CD14-positive monocyte (primary cell): ENCODE results near the gene GPANK1. TPM values are rescaled to one million over a fixed set of nuclear protein-coding genes. Genes with fewer than 3 reads are reported as not detected.

Experiments used
- DNase-seq, 3 donors: peaks; one replicate each; pipeline ENCODE4 v3.0.0-alpha.2; 2011 to 2022
- H2AFZ ChIP-seq: 2 replicates; pipeline ENCODE4 v1.6.0; 2012; ENCODE audit warnings: mild to moderate bottlenecking, low read depth, low read length, inconsistent platforms; ENCODE audit not compliant: insufficient read depth, poor library complexity, severe bottlenecking
- H3K27ac ChIP-seq, 2 donors: 1 replicate in 1 of 2; 2 replicates in 1 of 2; pipeline ENCODE4 v1.5.1; 2012 to 2013; ENCODE audit warnings: low read length in 2 of 2, control low read depth in 1 of 2, inconsistent platforms in 1 of 2, low read depth in 1 of 2, mild to moderate bottlenecking in 1 of 2
- H3K27me3 ChIP-seq, 2 donors: one replicate each; pipeline versions ENCODE4 v1.6.0 to v1.6.1; 2011 to 2013; ENCODE audit warnings: low read length in 2 of 2; ENCODE audit not compliant: control insufficient read depth in 2 of 2, insufficient read depth in 2 of 2
- H3K36me3 ChIP-seq, 2 donors: replicated peaks in 1 of 2; 1 replicate in 1 of 2; 2 replicates in 1 of 2; pipeline versions ENCODE4 v1.5.1 to v1.6.1; 2012 to 2013; ENCODE audit warnings: low read length in 2 of 2, control low read depth in 1 of 2, inconsistent platforms in 1 of 2, mild to moderate bottlenecking in 1 of 2; ENCODE audit not compliant: insufficient read depth in 2 of 2, control insufficient read depth in 1 of 2
- H3K4me1 ChIP-seq, 2 donors: 1 replicate in 1 of 2; 2 replicates in 1 of 2; pipeline versions ENCODE4 v1.5.1 to v1.6.1; 2012 to 2013; ENCODE audit warnings: low read length in 2 of 2, control low read depth in 1 of 2, inconsistent platforms in 1 of 2, mild to moderate bottlenecking in 1 of 2, moderate library complexity in 1 of 2; ENCODE audit not compliant: insufficient read depth in 2 of 2, control insufficient read depth in 1 of 2
- H3K4me2 ChIP-seq: replicated peaks from 2 replicates; pipeline ENCODE3; 2012; ENCODE audit warnings: low read length, moderate library complexity, mild to moderate bottlenecking; ENCODE audit not compliant: poor library complexity, severe bottlenecking; ENCODE audit errors: extremely low read depth
- H3K4me3 ChIP-seq, 3 experiments: fragments of 200-600 bp in 1 of 3; sonication (generic) in 1 of 3; replicated peaks in 1 of 3; 1 replicate in 2 of 3; 2 replicates in 1 of 3; pipeline ENCODE4 v1.5.1; 2011 to 2013; ENCODE audit warnings: low read length in 3 of 3, mild to moderate bottlenecking in 3 of 3, control low read depth in 2 of 3, low read depth in 2 of 3, inconsistent platforms in 1 of 3, moderate library complexity in 1 of 3
- H3K79me2 ChIP-seq: 2 replicates; pipeline ENCODE4 v1.6.0; 2012; ENCODE audit warnings: mild to moderate bottlenecking, control low read depth, inconsistent platforms, low read length, moderate library complexity; ENCODE audit not compliant: insufficient read depth
- H3K9ac ChIP-seq: 2 replicates; pipeline ENCODE4 v1.6.0; 2017; ENCODE audit warnings: low read length, mild to moderate bottlenecking; ENCODE audit not compliant: insufficient read depth, poor library complexity, severe bottlenecking
- H3K9me3 ChIP-seq, 2 donors: replicated peaks in 1 of 2; 1 replicate in 1 of 2; 2 replicates in 1 of 2; pipeline versions ENCODE4 v1.5.1 to v1.6.1; 2012 to 2013; ENCODE audit warnings: low read length in 2 of 2, control low read depth in 1 of 2; ENCODE audit not compliant: control insufficient read depth in 1 of 2, insufficient read depth in 1 of 2
- H4K20me1 ChIP-seq: 2 replicates; pipeline ENCODE4 v1.6.0; 2012; ENCODE audit warnings: mild to moderate bottlenecking, low read length, control low read depth, moderate library complexity; ENCODE audit not compliant: insufficient read depth
- H3K27ac Mint-ChIP-seq, 7 donors: one replicate each; pipeline ENCODE4 v1.8.0; 2020; ENCODE audit warnings: mild to moderate bottlenecking in 7 of 7, mixed read lengths in 7 of 7, moderate library complexity in 6 of 7, inconsistent platforms in 2 of 7
- H3K27me3 Mint-ChIP-seq, 3 donors: one replicate each; pipeline ENCODE4 v1.8.0; 2021 to 2022; ENCODE audit warnings: low read depth in 3 of 3, mild to moderate bottlenecking in 3 of 3, mixed read lengths in 3 of 3, moderate library complexity in 3 of 3, inconsistent platforms in 1 of 3
- H3K36me3 Mint-ChIP-seq, 2 donors: one replicate each; pipeline ENCODE4 v1.8.0; 2020; ENCODE audit warnings: mixed read lengths in 2 of 2, inconsistent platforms in 1 of 2, mild to moderate bottlenecking in 1 of 2
- H3K4me1 Mint-ChIP-seq: one replicate; pipeline ENCODE4 v1.8.0; 2020; ENCODE audit warnings: mild to moderate bottlenecking, mixed read lengths
- H3K4me3 Mint-ChIP-seq, 2 donors: one replicate each; pipeline ENCODE4 v1.8.0; 2020; ENCODE audit warnings: mild to moderate bottlenecking in 2 of 2, mixed read lengths in 2 of 2, moderate library complexity in 1 of 2
- H3K9me3 Mint-ChIP-seq, 7 donors: one replicate each; pipeline ENCODE4 v1.8.0; 2020 to 2022; ENCODE audit warnings: mixed read lengths in 7 of 7, mild to moderate bottlenecking in 6 of 7, moderate library complexity in 6 of 7, inconsistent platforms in 2 of 7
- CTCF ChIP-seq: fragments of 200-600 bp; IDR thresholded peaks from one replicate; pipeline ENCODE4 v1.8.0; 2022; ENCODE audit warnings: antibody characterized with exemption, mild to moderate bottlenecking
- WGBS: methylation state at CpG from one replicate; pipeline ENCODE4 v1.1.5; 2013; ENCODE audit warnings: missing lambda C conversion rate; ENCODE audit not compliant: insufficient coverage; 5-methylcytosine and 5-hydroxymethylcytosine counted together
- intact Hi-C, 2 donors: fragments of 100-400 bp; cut with micrococcal nuclease; formaldehyde crosslinking; loops; one replicate each; pipeline versions ENCODE4 v1.15.0 to v1.15.1; 2023
- polyA plus RNA-seq, 3 donors: library from polyadenylated mRNA; depleted of rRNA in 1 of 3; unstranded in 2 of 3; stranded (reverse) in 1 of 3; fragments of 300-500 nt in 2 of 3; fragments of >200 nt in 1 of 3; fragmentation: Illumina TruSeq in 2 of 3; gene quantifications; 1 replicate in 2 of 3; 2 replicates in 1 of 3; pipeline ENCODE4 v1.2.3, GENCODE V29; 2012 to 2021

The GPANK1 gene
- polyA plus RNA-seq, 3 donors = 10.8 to 13.9 (median 12.0) TPM

- H3K79me2 ChIP-seq = peaks cover 88% of the 10 kb centered on the region
- no peak overlapping the region for H3K27ac ChIP-seq
- peaks cover 34% of the 10 kb centered on the region for H4K20me1 ChIP-seq
- DNase-seq = no peak
- intact Hi-C loops = no loop called here
- Mint-ChIP-seq H3K27me3 (peaks cover 0 to 10% (median 5%) of the 10 kb centered on the region in 3 donors), H3K4me3 (no peak overlapping the region), H3K9me3 (peaks cover 0 to 2% (median 0%) of the 10 kb centered on the region in 7 donors), H3K4me1 (peaks cover 55% of the 10 kb centered on the region), H3K36me3 (peaks cover 36 to 54% of the 10 kb centered on the region in 2 donors), H3K27ac (peak overlapping the region in 2 of 7 donors; percentile 45 to 52)
- no peak overlapping the region for H3K4me3 ChIP-seq
- 100% methylated on average over 1 of the region's 8 CpGs for WGBS
- no peak overlapping the region for H3K4me2 ChIP-seq
- TF ChIP-seq CTCF = no peak
- H3K9ac ChIP-seq = no peak overlapping the region
- H3K4me1 ChIP-seq = peaks cover 35 to 56% of the 10 kb centered on the region in 2 donors
- peaks cover 13 to 50% of the 10 kb centered on the region in 2 donors for H3K36me3 ChIP-seq
- H2AFZ ChIP-seq = no peak overlapping the region
- no peaks in the 10 kb centered on the region for H3K27me3 ChIP-seq
- no peaks in the 10 kb centered on the region for H3K9me3 ChIP-seq
Measured at GRCh38 chr6:31654574-31655348, 10.0 kb downstream of the GPANK1 start.

GRCh38 chr6:31652925-31653724, 11.7 kb downstream of the GPANK1 start:
- Histone ChIP-seq H2AFZ (peak overlapping the region; percentile 82), H3K4me2 (peak overlapping the region; percentile 88), H3K4me3 (peak overlapping the region; percentile 48 to 87 (median 76)), H3K27ac (peak overlapping the region; percentile 95 to 98), H4K20me1 (peaks cover 32% of the 10 kb centered on the region), H3K9ac (peak overlapping the region; percentile 95), H3K27me3 (no peaks in the 10 kb centered on the region), H3K4me1 (peaks cover 20 to 40% of the 10 kb centered on the region in 2 donors), H3K79me2 (peaks cover 88% of the 10 kb centered on the region), H3K36me3 (peaks cover 27 to 61% of the 10 kb centered on the region in 2 donors), H3K9me3 (no peaks in the 10 kb centered on the region)
- Mint-ChIP-seq H3K4me1 (peaks cover 39% of the 10 kb centered on the region), H3K36me3 (peaks cover 49 to 63% of the 10 kb centered on the region in 2 donors), H3K27ac (peak overlapping the region; percentile 99 to 100 (median 100)), H3K4me3 (peak overlapping the region; percentile 93 to 99), H3K9me3 (peaks cover 0 to 2% (median 0%) of the 10 kb centered on the region in 7 donors), H3K27me3 (peaks cover 0 to 10% (median 5%) of the 10 kb centered on the region in 3 donors)
- intact Hi-C loops = loop anchor here (1.0 to 2.0 kb wide), 2 partner anchors 12 to 32 kb away; partner anchors contain the start of gene PRRC2A (in 2 of the 2)
- peak in 1 of 3 donors; percentile 83 for DNase-seq
- TF ChIP-seq CTCF = no peak
- 5% methylated on average over 24 of the region's 37 CpGs for WGBS
